ENCODE data around the gene CCDC197. TPM values are rescaled to one million over a fixed set of nuclear protein-coding genes. Genes with fewer than 3 reads are reported as not detected.

CCDC197 gene
- total RNA-seq, 1 experiment from 2014 or later, result not detected

- no peak overlapping the region for H3K27ac ChIP-seq (ENCODE audit: low read length)
- no peak overlapping the region for H3K9ac ChIP-seq (ENCODE audit: low read length)
- no peak overlapping the region for H2AFZ ChIP-seq (ENCODE audit: low read length)
- no peaks in the 10 kb centered on the region for H3K4me1 ChIP-seq (ENCODE audit: low read length)
- H3K4me2 ChIP-seq (ENCODE audit: low read depth, low read length, poor library complexity, severe bottlenecking), result no peak overlapping the region
- H4K20me1 ChIP-seq (ENCODE audit: insufficient read depth, low read depth, low read length), result peaks cover 4% of the 10 kb centered on the region; the same call in 1 of the 2 replicates
- H3K27me3 ChIP-seq (ENCODE audit: low read length), result no peaks in the 10 kb centered on the region
- no peaks in the 10 kb centered on the region for H3K9me3 ChIP-seq (ENCODE audit: low read length)
- DNase-seq, result no peak
- no peaks in the 10 kb centered on the region for H3K36me3 ChIP-seq (ENCODE audit: insufficient read depth, low read length)
- no peaks in the 10 kb centered on the region for H3K79me2 ChIP-seq (ENCODE audit: low read length)
- H3K4me3 ChIP-seq (ENCODE audit: low read length), result no peak overlapping the region
- H3K9me2 ChIP-seq (replicated peaks; ENCODE audit: insufficient read depth, low read length), result no peaks in the 10 kb centered on the region
Observed at GRCh38 chr14:94003397-94003796, 6.3 kb downstream of the CCDC197 start.

- Histone ChIP-seq H4K20me1 (ENCODE audit: insufficient read depth, low read depth, low read length) (0 out of 2 replicates have a peak, but pooled peaks cover 4% of the 10 kb centered on the region), H3K9me2 (replicated peaks; ENCODE audit: insufficient read depth, low read length) (no peaks in the 10 kb centered on the region), H3K4me3 (ENCODE audit: low read length) (no peak overlapping the region), H3K27me3 (ENCODE audit: low read length) (no peaks in the 10 kb centered on the region), H3K36me3 (ENCODE audit: insufficient read depth, low read length) (no peaks in the 10 kb centered on the region), H2AFZ (ENCODE audit: low read length) (no peak overlapping the region), H3K4me1 (ENCODE audit: low read length) (no peaks in the 10 kb centered on the region), H3K79me2 (ENCODE audit: low read length) (no peaks in the 10 kb centered on the region), H3K27ac (ENCODE audit: low read length) (no peak overlapping the region), H3K4me2 (ENCODE audit: low read depth, low read length, poor library complexity, severe bottlenecking) (no peak overlapping the region), H3K9me3 (ENCODE audit: low read length) (no peaks in the 10 kb centered on the region), H3K9ac (ENCODE audit: low read length) (no peak overlapping the region)
- no peak for DNase-seq
Observed at GRCh38 chr14:94004015-94004414, 6.9 kb downstream of the CCDC197 start.

GRCh38 chr14:94005324-94006073 is 8.4 kb downstream of the CCDC197 start:
- H3K4me2 ChIP-seq (ENCODE audit: low read depth, low read length, poor library complexity, severe bottlenecking), result no peak overlapping the region
- H3K9me3 ChIP-seq (ENCODE audit: low read length), result no peaks in the 10 kb centered on the region
- no peaks in the 10 kb centered on the region for H3K36me3 ChIP-seq (ENCODE audit: insufficient read depth, low read length)
- H3K27me3 ChIP-seq (ENCODE audit: low read length), result no peaks in the 10 kb centered on the region
- no peak overlapping the region for H2AFZ ChIP-seq (ENCODE audit: low read length)
- H3K4me1 ChIP-seq (ENCODE audit: low read length), result no peaks in the 10 kb centered on the region
- H3K9me2 ChIP-seq (replicated peaks; ENCODE audit: insufficient read depth, low read length), result no peaks in the 10 kb centered on the region
- no peak overlapping the region for H3K4me3 ChIP-seq (ENCODE audit: low read length)
- no peaks in the 10 kb centered on the region for H3K79me2 ChIP-seq (ENCODE audit: low read length)
- H4K20me1 ChIP-seq (ENCODE audit: insufficient read depth, low read depth, low read length), result 0 out of 2 replicates have a peak, but pooled peaks cover 4% of the 10 kb centered on the region
- no peak overlapping the region for H3K27ac ChIP-seq (ENCODE audit: low read length)
- DNase-seq, result peak; percentile 83
- no peak overlapping the region for H3K9ac ChIP-seq (ENCODE audit: low read length)

- Histone ChIP-seq H3K9me2 (replicated peaks; ENCODE audit: insufficient read depth, low read length) (no peaks in the 10 kb centered on the region), H4K20me1 (ENCODE audit: insufficient read depth, low read depth, low read length) (0 out of 2 replicates have a peak, but pooled peaks cover 4% of the 10 kb centered on the region), H3K36me3 (ENCODE audit: insufficient read depth, low read length) (no peaks in the 10 kb centered on the region), H3K4me2 (ENCODE audit: low read depth, low read length, poor library complexity, severe bottlenecking) (no peak overlapping the region), H3K79me2 (ENCODE audit: low read length) (no peaks in the 10 kb centered on the region), H3K9me3 (ENCODE audit: low read length) (no peaks in the 10 kb centered on the region), H3K4me3 (ENCODE audit: low read length) (no peak overlapping the region), H3K4me1 (ENCODE audit: low read length) (no peaks in the 10 kb centered on the region), H3K9ac (ENCODE audit: low read length) (no peak overlapping the region), H2AFZ (ENCODE audit: low read length) (no peak overlapping the region), H3K27me3 (ENCODE audit: low read length) (no peaks in the 10 kb centered on the region), H3K27ac (ENCODE audit: low read length) (no peak overlapping the region)
- no peak for DNase-seq
Observed at GRCh38 chr14:94008234-94008633, 11.1 kb downstream of the CCDC197 start.

- no peak overlapping the region for H3K4me2 ChIP-seq (ENCODE audit: low read depth, low read length, poor library complexity, severe bottlenecking)
- DNase-seq, result no peak
- no peaks in the 10 kb centered on the region for H3K36me3 ChIP-seq (ENCODE audit: insufficient read depth, low read length)
- H3K27ac ChIP-seq (ENCODE audit: low read length), result no peak overlapping the region
- no peaks in the 10 kb centered on the region for H3K9me3 ChIP-seq (ENCODE audit: low read length)
- 0 out of 2 replicates have a peak, but pooled peaks cover 4% of the 10 kb centered on the region for H4K20me1 ChIP-seq (ENCODE audit: insufficient read depth, low read depth, low read length)
- no peaks in the 10 kb centered on the region for H3K79me2 ChIP-seq (ENCODE audit: low read length)
- no peak overlapping the region for H3K4me3 ChIP-seq (ENCODE audit: low read length)
- H2AFZ ChIP-seq (ENCODE audit: low read length), result no peak overlapping the region
- no peaks in the 10 kb centered on the region for H3K4me1 ChIP-seq (ENCODE audit: low read length)
- no peaks in the 10 kb centered on the region for H3K9me2 ChIP-seq (replicated peaks; ENCODE audit: insufficient read depth, low read length)
- H3K27me3 ChIP-seq (ENCODE audit: low read length), result no peaks in the 10 kb centered on the region
- no peak overlapping the region for H3K9ac ChIP-seq (ENCODE audit: low read length)
Observed at GRCh38 chr14:94009767-94010166, 12.7 kb downstream of the CCDC197 start.

- Histone ChIP-seq H3K4me2 (ENCODE audit: low read depth, low read length, poor library complexity, severe bottlenecking) (no peak overlapping the region), H3K9me2 (replicated peaks; ENCODE audit: insufficient read depth, low read length) (no peaks in the 10 kb centered on the region), H3K9ac (ENCODE audit: low read length) (no peak overlapping the region), H3K79me2 (ENCODE audit: low read length) (no peaks in the 10 kb centered on the region), H4K20me1 (ENCODE audit: insufficient read depth, low read depth, low read length) (no peaks in the 10 kb centered on the region), H3K36me3 (ENCODE audit: insufficient read depth, low read length) (no peaks in the 10 kb centered on the region), H2AFZ (ENCODE audit: low read length) (no peak overlapping the region), H3K27ac (ENCODE audit: low read length) (no peak overlapping the region), H3K4me1 (ENCODE audit: low read length) (no peaks in the 10 kb centered on the region), H3K4me3 (ENCODE audit: low read length) (no peak overlapping the region), H3K9me3 (ENCODE audit: low read length) (no peaks in the 10 kb centered on the region), H3K27me3 (ENCODE audit: low read length) (no peaks in the 10 kb centered on the region)
- DNase-seq, result no peak
Observed at GRCh38 chr14:94010625-94011024, 13.5 kb downstream of the CCDC197 start.

GRCh38 chr14:94011795-94012194 is 14.7 kb downstream of the CCDC197 start:
- H3K9me2 ChIP-seq (replicated peaks; ENCODE audit: insufficient read depth, low read length), result no peaks in the 10 kb centered on the region
- H3K4me1 ChIP-seq (ENCODE audit: low read length), result no peaks in the 10 kb centered on the region
- H3K4me2 ChIP-seq (ENCODE audit: low read depth, low read length, poor library complexity, severe bottlenecking), result no peak overlapping the region
- no peak overlapping the region for H3K9ac ChIP-seq (ENCODE audit: low read length)
- no peak for DNase-seq
- H4K20me1 ChIP-seq (ENCODE audit: insufficient read depth, low read depth, low read length), result no peaks in the 10 kb centered on the region
- H3K79me2 ChIP-seq (ENCODE audit: low read length), result no peaks in the 10 kb centered on the region
- H3K27ac ChIP-seq (ENCODE audit: low read length), result no peak overlapping the region
- no peak overlapping the region for H3K4me3 ChIP-seq (ENCODE audit: low read length)
- H3K36me3 ChIP-seq (ENCODE audit: insufficient read depth, low read length), result no peaks in the 10 kb centered on the region
- no peaks in the 10 kb centered on the region for H3K27me3 ChIP-seq (ENCODE audit: low read length)
- no peaks in the 10 kb centered on the region for H3K9me3 ChIP-seq (ENCODE audit: low read length)
- no peak overlapping the region for H2AFZ ChIP-seq (ENCODE audit: low read length)

GRCh38 chr14:94014382-94014781 is 17.3 kb downstream of the CCDC197 start:
- Histone ChIP-seq H3K9me3 (ENCODE audit: low read length) (no peaks in the 10 kb centered on the region), H3K4me1 (ENCODE audit: low read length) (no peaks in the 10 kb centered on the region), H3K4me2 (ENCODE audit: low read depth, low read length, poor library complexity, severe bottlenecking) (no peak overlapping the region), H3K27me3 (ENCODE audit: low read length) (no peaks in the 10 kb centered on the region), H3K9me2 (replicated peaks; ENCODE audit: insufficient read depth, low read length) (no peaks in the 10 kb centered on the region), H3K9ac (ENCODE audit: low read length) (no peak overlapping the region), H2AFZ (ENCODE audit: low read length) (no peak overlapping the region), H3K79me2 (ENCODE audit: low read length) (no peaks in the 10 kb centered on the region), H3K27ac (ENCODE audit: low read length) (no peak overlapping the region), H3K36me3 (ENCODE audit: insufficient read depth, low read length) (no peaks in the 10 kb centered on the region), H4K20me1 (ENCODE audit: insufficient read depth, low read depth, low read length) (no peaks in the 10 kb centered on the region), H3K4me3 (ENCODE audit: low read length) (no peak overlapping the region)
- DNase-seq, result no peak
